Adrenal gland (tissue), 5 donors: ENCODE data around the gene ASXL2.

Source experiments
- POLR2A ChIP-seq, 2 donors: fragments of 450-650 bp; IDR thresholded peaks; one replicate each; pipeline ENCODE4 v1.6.1; 2017; ENCODE audit warnings: antibody characterized with exemption in 2 of 2, mild to moderate bottlenecking in 2 of 2, moderate library complexity in 1 of 2
- TF ChIP-seq, protein P1 (sequence below), 6 experiments: fragments of 450-650 bp in 4 of 6; fragments of 200-600 bp in 2 of 6; sonication (generic) in 1 of 6; IDR thresholded peaks; 1 replicate in 5 of 6; 2 replicates in 1 of 6; pipeline versions ENCODE4 v1.5.1 to v1.8.0; 2016 to 2021; ENCODE audit warnings: antibody characterized with exemption in 6 of 6, mild to moderate bottlenecking in 2 of 6, moderate library complexity in 1 of 6
- donor health status: DM: no; HTN: no; CAD: no.

DNA sequence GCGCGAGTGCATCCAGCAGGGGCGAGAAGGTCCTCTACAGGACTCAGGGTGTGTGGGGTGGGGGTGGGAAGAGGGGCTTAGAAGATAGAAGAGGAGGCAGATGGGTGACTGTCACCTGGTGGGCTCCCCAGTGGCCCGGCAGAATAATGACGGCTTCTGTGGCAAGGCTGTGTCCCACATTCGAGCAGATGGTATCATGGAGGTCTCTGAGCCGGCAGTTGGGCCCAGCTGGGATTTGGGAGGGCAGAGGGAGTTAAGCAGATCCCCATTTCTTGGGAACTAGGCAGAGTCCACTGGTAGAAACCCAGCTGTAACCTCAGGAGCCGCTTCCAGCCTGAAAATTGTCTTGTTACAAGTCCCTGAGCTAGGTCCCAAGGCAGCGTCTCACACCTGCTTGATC lies 176.5 kb downstream of the ASXL2 start:
- no peak for TF ChIP-seq POLR2A (IDR thresholded peaks at IDR 0.05)
- TF ChIP-seq, protein P1, sequence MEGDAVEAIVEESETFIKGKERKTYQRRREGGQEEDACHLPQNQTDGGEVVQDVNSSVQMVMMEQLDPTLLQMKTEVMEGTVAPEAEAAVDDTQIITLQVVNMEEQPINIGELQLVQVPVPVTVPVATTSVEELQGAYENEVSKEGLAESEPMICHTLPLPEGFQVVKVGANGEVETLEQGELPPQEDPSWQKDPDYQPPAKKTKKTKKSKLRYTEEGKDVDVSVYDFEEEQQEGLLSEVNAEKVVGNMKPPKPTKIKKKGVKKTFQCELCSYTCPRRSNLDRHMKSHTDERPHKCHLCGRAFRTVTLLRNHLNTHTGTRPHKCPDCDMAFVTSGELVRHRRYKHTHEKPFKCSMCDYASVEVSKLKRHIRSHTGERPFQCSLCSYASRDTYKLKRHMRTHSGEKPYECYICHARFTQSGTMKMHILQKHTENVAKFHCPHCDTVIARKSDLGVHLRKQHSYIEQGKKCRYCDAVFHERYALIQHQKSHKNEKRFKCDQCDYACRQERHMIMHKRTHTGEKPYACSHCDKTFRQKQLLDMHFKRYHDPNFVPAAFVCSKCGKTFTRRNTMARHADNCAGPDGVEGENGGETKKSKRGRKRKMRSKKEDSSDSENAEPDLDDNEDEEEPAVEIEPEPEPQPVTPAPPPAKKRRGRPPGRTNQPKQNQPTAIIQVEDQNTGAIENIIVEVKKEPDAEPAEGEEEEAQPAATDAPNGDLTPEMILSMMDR (IDR thresholded peaks at IDR 0.05): no peak
